Ammon's horn (tissue), 1 donor: ENCODE data around the gene AFAP1L1.
"Not testable (repeated sequence)": the region's sequence is repeated elsewhere in the genome, so short reads cannot be mapped to it uniquely, and the experiment has no call there.

Experiments used
- DNase-seq: peaks from one replicate; pipeline ENCODE4 v3.0.0-alpha.2; 2016; ENCODE audit warnings: low spot score

AFAP1L1 gene

GRCh38 chr5:149374303-149374702, 102.6 kb downstream of the AFAP1L1 start:
- no peak for DNase-seq

DNA sequence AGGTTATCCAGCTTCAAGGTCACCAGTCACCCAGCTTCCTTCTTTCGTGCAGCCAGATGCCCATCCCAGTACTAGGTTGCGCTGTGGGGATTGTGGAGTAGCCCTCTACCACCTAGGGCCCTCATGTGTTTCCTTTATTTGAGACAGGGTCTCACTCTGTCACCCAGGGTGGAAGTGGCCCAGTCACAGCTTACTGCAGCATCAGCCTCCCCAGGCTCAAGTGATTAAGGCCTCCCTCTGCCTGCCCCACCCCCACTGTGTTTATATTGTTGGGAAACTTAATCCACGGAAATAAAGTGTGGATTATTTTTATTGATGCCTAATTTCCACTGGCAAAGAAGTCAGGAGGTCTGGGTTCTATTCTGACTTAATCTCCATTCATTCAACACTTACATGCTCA, 103.1 kb downstream of the AFAP1L1 start:
- DNase-seq = no peak

- no peak for DNase-seq
These were observed 103.8 kb downstream of the AFAP1L1 start for GRCh38 chr5:149375434-149375833.

DNA sequence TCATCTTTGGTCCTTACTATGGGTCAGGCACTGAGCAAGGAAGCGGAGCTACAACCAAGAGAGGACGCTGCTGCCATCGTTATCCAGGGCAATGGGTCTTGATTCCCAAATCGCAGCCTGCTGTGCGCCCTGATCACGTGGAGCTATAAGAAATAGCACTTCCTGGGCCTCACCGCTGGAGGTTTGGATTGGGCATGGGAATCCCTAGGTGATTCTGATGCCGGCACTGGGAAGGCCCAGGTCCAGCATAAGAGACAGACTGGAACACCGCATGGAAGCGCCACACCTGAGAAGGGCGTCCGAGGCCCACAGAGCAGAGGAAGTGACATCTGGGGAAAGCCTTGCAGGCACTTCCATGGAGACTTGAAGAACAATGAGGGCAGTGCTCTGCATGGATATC, 104.4 kb downstream of the AFAP1L1 start:
- no peak for DNase-seq

- no peak for DNase-seq
These were observed 105.2 kb downstream of the AFAP1L1 start for GRCh38 chr5:149376711-149377447.

DNA sequence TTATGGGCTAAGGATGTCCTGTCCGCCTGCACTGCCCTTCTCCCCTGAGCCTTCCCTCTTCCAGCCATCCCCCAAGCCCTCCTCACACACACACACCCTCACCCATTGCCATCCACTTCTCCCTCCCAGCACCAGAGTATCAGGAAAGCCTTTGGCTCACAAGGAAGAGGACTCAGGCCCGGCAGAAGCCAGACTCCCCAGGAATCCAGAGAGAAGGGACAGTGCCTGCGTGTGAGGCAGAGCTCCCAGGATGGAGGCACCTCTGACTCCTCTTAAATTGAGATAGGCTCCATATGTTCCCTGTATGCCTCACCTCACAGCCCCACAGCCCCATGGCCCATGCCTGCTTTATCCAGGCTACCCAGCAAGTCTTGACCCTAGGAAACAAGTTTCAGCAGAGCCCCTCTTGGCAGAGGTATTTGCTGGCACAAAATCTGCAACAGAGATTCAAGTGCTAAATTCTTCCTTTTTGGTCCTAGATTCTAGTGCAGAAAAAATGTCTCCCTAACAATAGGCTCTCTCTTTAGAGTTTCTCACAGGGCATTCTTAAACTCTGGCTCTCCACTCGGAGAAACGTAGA, 106.7 kb downstream of the AFAP1L1 start:
- no peak for DNase-seq

DNA sequence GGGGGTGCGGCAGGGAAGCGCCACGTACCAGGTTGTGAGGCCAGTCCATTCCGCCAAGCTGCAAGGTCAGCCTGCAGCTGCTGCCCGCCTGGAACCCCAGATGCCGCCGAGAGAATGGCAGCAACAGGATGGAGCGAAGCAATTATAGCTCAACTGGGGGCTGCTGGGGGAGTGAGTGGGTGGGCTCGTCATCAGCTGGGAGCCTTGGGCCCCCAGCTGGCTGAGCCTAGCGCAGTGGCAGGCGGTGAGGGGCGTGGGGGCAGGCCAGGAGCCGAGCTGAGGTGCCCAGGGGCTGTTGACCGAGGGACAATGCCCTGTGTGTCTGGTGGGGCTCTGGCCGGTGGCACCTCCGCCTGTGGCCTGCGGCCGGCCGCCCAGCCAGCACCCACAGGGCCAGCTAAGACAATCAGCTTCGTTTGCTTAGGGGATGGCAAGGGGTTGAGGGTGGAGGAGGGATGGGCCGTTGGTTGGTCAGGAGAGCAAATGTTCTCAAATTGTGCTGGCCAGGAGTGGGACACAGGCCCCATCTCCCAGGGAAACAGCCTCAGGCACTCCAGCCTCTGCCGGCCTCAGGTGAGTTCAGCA, 107.6 kb downstream of the AFAP1L1 start, which contains the start of gene IL17B:
Gene IL17B, minus strand, starts transcription at position 116 of the 585 bp plus-strand sequence. Its CDS starts 67 bp downstream, at position 49.
- DNase-seq = no peak

DNA sequence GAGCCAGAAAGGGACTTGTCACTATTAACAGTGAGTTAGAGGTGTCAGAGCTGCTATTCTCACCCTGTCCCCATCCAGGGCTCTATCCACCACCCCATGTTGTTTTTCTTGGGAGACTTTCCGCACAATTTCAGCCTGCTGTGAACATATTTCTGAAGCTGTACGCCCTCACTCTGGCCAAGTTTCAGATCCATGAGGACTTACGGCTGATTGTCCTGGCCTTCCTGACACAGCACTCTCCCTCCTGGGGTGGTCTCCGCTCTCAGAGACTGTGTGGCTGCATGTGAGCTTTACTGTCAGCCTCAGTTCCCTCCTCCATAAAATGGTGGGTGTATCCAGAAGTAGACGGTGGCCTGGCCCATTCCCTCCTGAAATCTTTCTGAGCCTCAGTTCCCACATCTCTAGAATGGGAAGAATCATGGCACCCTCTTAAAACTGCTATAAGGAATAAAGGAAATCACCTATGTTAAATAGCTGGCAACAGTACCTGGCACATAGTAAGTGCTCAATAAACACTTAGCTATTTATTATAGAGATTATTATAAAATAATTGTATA, 108.2 kb downstream of the AFAP1L1 start:
- DNase-seq = no peak

DNA sequence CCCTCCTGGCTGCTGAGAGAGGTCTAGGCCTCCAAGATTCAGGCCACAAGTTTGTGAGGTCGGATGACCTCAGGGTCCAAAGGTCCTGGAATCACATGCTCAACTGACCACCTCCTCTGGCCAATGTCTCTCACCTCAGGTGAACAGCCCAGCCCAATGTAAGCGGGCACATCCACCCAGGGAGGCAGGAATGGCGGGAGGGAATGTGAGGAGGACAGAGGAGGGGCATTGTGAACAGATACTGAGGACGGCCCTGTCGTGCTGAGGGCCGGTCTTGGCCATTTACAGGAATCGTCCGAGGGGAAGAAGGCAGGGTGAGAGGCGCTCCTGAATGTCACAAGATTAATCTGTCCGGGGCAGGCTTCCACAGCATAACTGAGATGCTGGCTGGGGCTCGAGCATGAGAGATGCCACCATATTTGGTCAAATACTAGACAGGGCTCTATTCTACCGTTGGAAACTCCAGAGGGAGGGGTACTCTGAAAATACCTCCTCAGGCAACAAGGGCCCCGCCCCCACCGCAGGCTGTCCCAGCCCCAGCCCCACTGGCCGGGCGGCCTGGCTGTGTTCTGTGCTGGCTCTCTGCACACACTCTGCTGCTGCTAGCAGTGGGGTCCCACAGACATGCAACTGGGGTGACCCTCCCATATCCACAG, 108.9 kb downstream of the AFAP1L1 start:
- DNase-seq = no peak

GRCh38 chr5:149381261-149381985, 109.8 kb downstream of the AFAP1L1 start:
- no peak for DNase-seq

GRCh38 chr5:149381986-149382338, 110.3 kb downstream of the AFAP1L1 start:
- DNase-seq = peak; percentile 63

GRCh38 chr5:149382517-149383220, 111.0 kb downstream of the AFAP1L1 start:
- no peak for DNase-seq

GRCh38 chr5:149383399-149383798, 111.7 kb downstream of the AFAP1L1 start:
- no peak for DNase-seq

GRCh38 chr5:149386166-149386565, 114.5 kb downstream of the AFAP1L1 start:
- no peak for DNase-seq

- no peak for DNase-seq
These were observed 115.5 kb downstream of the AFAP1L1 start for GRCh38 chr5:149387081-149387631.

- DNase-seq = no peak
These were observed 116.3 kb downstream of the AFAP1L1 start for GRCh38 chr5:149387982-149388381.

DNA sequence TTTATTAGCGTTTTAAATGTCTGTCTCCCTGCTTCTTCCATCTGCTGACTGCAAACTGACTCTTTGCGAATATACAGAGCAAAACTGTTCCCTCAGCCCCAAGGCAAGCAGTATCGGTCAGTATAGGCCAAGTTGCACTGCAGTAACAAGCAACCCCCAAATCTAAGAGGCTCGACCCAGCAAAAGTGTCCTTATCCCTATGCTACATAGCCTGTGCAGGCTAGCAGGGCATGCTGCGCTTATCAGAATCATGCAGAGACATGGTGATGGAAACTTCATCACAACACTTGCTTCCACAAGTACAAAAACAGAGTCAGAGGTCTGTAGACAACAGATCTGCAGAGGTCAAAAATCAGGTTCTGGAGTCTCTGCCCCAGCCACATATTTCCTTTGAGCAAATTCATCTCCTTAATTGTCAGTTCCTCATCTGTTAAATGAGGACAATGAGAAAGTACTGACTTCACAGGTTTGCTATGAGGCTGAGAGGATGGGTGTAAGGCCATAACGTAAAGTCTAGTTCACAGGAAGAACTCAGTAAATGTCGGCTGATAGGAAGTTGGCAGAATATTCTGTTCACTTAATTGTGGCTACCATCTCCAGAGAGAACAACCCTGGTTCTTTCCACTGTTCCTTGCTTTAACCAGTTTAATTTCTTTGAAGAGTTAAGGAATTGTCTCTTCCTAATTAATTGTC, 117.0 kb downstream of the AFAP1L1 start:
- DNase-seq = no peak

GRCh38 chr5:149389552-149390495, 118.2 kb downstream of the AFAP1L1 start:
- DNase-seq = no peak

- DNase-seq = not testable (repeated sequence)
These were observed 119.4 kb downstream of the AFAP1L1 start for GRCh38 chr5:149391076-149391475.
